Kidney epithelial cell (primary cell): ENCODE results near the gene FER1L5. TPM values are rescaled to one million over a fixed set of nuclear protein-coding genes. Genes with fewer than 3 reads are reported as not detected.
"Not testable (repeated sequence)": the region's sequence is repeated elsewhere in the genome, so short reads cannot be mapped to it uniquely, and the experiment has no call there.

ENCODE experiments used
- DNase-seq: peaks from one replicate; pipeline ENCODE4 v3.0.0-alpha.2; 2010; ENCODE audit warnings: low read depth
- H3K27me3 ChIP-seq: 2 replicates; pipeline ENCODE4 v1.6.0; 2011; ENCODE audit warnings: low read length; ENCODE audit not compliant: control insufficient read depth, insufficient read depth
- H3K36me3 ChIP-seq: 2 replicates; pipeline ENCODE4 v1.5.1; 2011; ENCODE audit warnings: low read length; ENCODE audit not compliant: control insufficient read depth, insufficient read depth
- H3K4me3 ChIP-seq: 2 replicates; pipeline ENCODE4 v1.5.1; 2011; ENCODE audit warnings: low read depth, mild to moderate bottlenecking, control low read depth, low read length
- CTCF ChIP-seq: IDR thresholded peaks from 2 replicates; pipeline ENCODE4 v1.5.1; 2011; ENCODE audit warnings: mild to moderate bottlenecking, moderate library complexity, low read length, control low read depth, inconsistent platforms; ENCODE audit not compliant: insufficient read depth, poor library complexity, severe bottlenecking
- total RNA-seq: library from RNA; depleted of rRNA; stranded (reverse); fragments of >200 nt; gene quantifications from 2 replicates; pipeline ENCODE4 v1.2.3, GENCODE V29; 2015

Gene FER1L5
- total RNA-seq, 1 donor from 2014 or later = not detected

DNA sequence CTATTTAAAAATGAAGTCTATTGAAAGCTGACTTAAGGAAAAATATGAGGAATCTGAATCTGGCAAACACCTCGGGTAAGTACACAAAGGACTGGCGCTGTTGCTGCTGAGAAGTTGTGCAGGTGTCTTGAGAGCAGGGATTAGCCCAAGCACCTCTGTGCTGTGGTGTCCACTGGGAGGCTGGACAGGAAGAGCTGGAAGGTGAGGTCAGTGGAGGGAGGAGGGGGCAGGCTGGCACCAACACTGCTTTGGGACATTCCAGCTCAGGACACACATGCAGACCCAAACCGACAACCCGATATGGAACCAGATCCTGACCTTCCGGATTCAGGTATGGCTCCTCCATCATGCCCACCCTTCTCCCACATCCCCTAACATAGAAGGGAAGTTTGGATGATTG is 20.6 kb downstream of the FER1L5 start:
- no peak for DNase-seq
- Histone ChIP-seq H3K4me3 (no peak overlapping the region), H3K36me3 (no peaks in the 10 kb centered on the region), H3K27me3 (no peaks in the 10 kb centered on the region)
- no peak for TF ChIP-seq CTCF

- Histone ChIP-seq H3K4me3 (no peak overlapping the region), H3K36me3 (no peaks in the 10 kb centered on the region), H3K27me3 (no peaks in the 10 kb centered on the region)
- no peak for DNase-seq
- no peak for TF ChIP-seq CTCF
Measured at GRCh38 chr2:96663829-96664228, 21.3 kb downstream of the FER1L5 start.

- no peaks in the 10 kb centered on the region for H3K36me3 ChIP-seq
- TF ChIP-seq CTCF = no peak
- no peak for DNase-seq
- no peak overlapping the region for H3K4me3 ChIP-seq
- H3K27me3 ChIP-seq = no peaks in the 10 kb centered on the region
Measured at GRCh38 chr2:96664366-96664925, 21.9 kb downstream of the FER1L5 start.

DNA sequence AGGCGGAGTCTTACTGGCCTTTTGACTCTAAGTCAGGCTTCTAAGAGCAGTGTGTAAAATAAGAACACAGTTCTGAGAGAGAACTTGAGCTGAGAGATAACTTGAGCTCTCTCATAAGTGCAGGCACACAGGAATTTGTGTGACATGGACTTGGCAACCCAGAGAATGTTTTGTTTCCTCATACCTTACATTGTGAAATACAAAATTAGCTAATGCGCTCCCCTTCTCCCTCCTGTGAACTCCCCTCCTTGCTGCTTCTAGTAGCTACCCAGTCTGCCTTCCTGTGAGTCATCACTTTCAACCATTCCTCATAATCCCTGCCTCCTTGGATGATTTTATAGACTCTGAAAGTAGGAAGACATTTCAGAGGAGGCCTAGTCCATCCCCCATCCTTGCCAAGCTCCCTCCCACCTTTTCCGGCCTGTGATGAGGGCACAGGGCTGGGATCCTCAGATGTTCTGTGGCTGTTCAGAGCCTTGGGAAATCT is 22.6 kb downstream of the FER1L5 start:
- TF ChIP-seq CTCF = no peak
- DNase-seq = peak; percentile 92
- H3K4me3 ChIP-seq = no peak overlapping the region

GRCh38 chr2:96665717-96666116 is 23.2 kb downstream of the FER1L5 start:
- H3K27me3 ChIP-seq, DNase-seq, H3K4me3 ChIP-seq: not testable (repeated sequence)

More for the DNA sequence above, 22.6 kb downstream of the FER1L5 start:
- Histone ChIP-seq H3K36me3 (no peaks in the 10 kb centered on the region), H3K27me3 (no peaks in the 10 kb centered on the region)

GRCh38 chr2:96668771-96669170 is 26.2 kb downstream of the FER1L5 start:
- DNase-seq = no peak
- H3K4me3 ChIP-seq = no peak overlapping the region
- H3K36me3 ChIP-seq = no peaks in the 10 kb centered on the region
- TF ChIP-seq CTCF = no peak
- peaks cover 2% of the 10 kb centered on the region for H3K27me3 ChIP-seq

More at GRCh38 chr2:96665717-96666116, 23.2 kb downstream of the FER1L5 start:
- not testable (repeated sequence) for H3K36me3 ChIP-seq
